GM21529 (cell line): Measurements from ENCODE around the gene TRAPPC5.

ENCODE experiments used
- ATAC-seq: cut with Tn5 transposase; IDR thresholded peaks from one replicate; pipeline ENCODE4 v1.9.1; 2021; ENCODE audit not compliant: unreplicated experiment

The TRAPPC5 gene

GRCh38 chr19:7699003-7699402 is 18.4 kb downstream of the TRAPPC5 start:
- ATAC-seq, result no peak

GRCh38 chr19:7699417-7700401 is 19.1 kb downstream of the TRAPPC5 start:
- no peak for ATAC-seq

DNA sequence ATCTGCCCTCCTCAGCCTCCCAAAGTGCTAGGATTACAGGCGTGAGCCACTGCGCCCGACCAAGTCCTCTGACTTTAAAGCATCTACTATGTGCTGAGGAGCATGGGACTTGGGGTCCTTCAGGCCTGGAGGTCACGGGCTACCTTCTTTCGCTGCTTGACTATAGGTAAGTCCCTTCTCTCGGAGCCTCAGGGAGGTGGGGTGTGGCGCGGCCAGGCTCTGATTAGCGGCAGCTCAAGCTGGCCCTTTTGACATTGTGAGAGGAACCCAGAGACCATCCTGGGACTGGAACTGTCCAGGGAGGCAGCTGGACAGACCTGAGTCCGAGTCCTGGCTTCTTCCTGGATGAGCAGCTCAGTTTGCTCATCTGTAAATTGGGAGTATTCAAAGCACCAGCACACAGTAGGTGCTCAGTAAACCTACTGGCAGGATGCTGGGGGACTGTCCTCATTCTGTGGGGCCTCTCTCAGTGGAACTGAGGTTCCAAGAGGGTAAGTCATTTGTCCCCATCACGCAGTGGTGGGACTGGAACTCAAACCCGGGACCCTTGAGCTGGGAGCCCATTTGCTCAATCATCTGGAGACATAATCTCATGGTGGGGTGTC is 20.5 kb downstream of the TRAPPC5 start:
- ATAC-seq, result no peak

- peak; percentile 47 for ATAC-seq
Measured at GRCh38 chr19:7701654-7702457, 21.2 kb downstream of the TRAPPC5 start, which contains the start of gene FCER2. Gene FCER2 (minus strand): TSS chr19:7702131. CDS start chr19:7699760, 2,371 bp downstream.

DNA sequence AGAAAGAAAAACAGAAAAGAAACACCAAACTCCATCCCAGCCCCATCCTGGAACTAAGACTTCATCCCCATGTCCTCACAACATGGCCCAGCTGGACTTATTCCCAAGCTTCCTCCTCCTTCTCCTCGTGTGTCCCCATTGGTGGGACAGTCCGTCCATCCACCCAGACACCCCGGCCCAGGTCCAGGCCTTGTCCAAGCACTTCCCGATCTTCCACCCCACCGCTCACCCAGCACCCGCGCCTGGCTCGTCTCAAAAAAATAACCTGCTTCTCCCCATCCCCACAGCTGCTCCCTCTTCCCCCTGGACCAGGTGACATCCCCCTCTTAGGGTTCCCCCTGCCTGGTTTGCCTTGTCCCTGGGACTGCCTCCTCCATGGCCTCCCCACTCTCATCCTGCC is 22.7 kb downstream of the TRAPPC5 start:
- no peak for ATAC-seq

- ATAC-seq, result no peak
Measured at GRCh38 chr19:7704280-7705060, 23.8 kb downstream of the TRAPPC5 start.

DNA sequence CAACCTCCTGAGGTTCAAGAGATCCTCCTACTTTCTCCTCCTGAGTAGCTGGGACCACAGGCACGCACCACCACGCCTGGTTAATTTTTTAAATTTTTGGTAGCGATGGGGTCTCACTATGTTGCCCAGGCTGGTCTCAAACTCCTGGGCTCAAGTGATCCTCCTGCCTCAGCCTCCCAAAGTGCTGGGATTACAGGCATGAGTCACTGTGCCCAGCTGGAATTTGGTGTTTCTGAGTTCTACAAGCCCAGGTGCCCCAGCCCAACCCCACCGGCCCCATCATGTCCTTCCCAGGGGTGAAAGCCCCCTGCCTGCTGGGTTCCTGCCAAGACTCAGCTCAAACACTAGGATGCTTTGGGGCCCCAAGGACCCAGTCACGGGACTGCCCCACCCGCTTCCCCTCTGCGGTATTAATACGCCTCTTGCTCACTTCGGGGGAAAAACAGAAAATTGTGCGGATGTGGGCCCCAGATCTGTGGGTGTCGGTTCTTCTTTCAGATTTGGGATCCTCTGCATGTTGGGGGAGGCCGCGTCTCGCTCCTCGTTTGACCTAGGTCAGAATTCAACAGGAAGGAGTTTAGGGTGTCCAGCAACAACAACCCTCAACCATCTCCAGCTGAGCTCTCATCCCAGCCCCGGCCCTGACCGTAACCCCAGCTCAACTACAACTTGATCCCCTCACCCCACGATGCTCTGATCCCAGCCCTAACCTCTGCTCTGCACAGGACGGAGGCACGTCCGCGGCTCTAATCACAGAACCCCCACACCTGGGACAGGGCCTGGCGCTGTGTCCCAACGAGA is 25.0 kb downstream of the TRAPPC5 start:
- ATAC-seq, result peak; percentile 44

DNA sequence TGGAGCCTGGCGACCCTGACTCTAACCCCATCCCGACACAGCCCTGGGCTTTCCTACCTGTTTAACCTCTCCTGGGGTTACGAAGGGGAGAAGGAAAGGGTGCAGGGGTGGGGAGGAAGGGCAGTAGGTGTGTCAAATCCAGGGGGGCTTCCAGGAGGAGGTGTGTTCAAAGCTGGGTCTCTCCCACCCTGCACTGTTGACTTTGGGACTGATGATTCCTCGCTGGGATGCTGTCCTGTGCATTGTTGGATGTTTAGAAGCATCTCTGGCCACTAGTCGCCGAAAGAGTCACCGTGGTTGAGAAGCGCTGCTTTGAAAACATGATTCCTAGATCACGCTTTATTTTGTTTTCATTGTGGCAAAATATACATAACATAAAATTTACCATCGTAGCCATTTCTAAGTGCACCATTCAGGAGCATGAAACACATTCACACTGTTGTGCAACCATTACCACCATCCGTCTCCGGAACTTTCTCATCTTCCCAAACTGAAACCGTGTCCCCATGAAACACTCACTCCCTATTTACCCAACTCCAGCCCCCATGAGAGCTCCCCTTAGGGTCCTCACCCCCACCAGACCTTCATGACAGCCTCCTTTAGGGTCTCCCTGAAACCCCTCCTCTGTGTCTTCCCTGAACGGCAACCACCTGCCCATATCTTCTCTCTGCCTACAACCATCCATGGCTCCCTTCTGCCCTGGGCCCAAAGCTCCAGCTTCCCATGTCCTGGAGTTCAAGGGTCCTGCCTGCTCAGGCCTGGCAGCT is 25.7 kb downstream of the TRAPPC5 start:
- ATAC-seq, result no peak

DNA sequence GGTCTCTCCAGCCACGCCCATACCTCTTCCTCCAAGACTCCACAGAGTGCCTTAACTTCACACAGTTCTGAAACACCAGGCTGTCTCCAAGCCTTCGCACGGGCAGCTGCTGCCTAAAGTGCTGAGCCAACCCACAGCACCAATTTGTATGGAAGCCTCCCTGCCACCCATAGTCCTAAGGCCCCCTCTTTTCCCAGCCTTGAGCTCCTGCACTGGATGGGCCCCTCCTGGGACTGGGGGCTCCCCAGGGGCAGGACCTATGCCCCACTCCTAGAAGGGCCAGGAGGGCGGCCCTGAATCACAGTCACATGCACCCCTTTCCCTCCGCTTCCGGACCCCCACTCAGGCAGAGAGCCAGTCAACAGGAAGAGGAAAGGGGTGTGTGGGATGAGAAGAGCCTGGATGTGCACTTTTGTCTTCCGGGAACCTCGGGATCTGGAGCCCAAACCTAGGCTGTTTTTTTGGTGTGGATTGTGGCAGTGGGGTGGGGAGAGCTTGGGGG is 26.4 kb downstream of the TRAPPC5 start:
- no peak for ATAC-seq

GRCh38 chr19:7709932-7710460 is 29.4 kb downstream of the TRAPPC5 start:
- ATAC-seq, result no peak

DNA sequence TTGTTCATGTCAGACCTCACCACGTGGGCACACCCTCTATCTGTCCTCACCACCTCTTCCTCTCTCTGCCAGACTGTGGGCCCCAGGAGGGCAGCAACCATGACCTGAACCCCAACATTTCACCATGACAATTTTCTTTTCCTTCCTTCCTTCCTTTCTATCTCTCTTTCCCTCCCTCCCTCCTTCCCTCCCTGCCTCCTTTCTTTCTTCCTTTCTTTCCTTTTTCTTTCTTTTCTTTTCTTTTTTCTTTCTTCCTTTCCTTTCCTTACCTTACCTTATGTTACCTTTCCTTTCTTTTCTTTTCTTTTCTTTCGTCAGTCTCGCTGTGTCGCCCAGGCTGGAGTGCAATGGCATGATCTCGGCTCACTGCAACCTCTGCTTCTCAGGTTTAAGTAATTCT is 30.0 kb downstream of the TRAPPC5 start:
- ATAC-seq, result no peak

DNA sequence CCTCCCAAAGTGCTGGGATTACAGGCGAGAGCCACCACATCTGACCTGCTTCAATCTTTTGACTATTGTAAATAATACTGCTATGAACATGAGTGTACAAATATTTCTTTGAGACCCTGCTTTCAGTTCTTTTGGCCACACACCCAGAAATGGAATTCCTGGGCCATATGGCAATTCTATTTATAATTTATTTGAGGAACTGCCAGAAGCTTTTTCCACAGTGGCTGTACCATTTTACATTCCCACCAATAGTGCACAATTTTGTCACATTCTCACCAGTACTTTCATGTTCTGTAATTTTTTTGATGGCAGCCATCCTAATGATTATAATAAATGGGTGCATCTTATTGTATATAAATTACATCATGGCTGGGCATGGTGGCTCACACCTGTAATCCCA is 35.0 kb downstream of the TRAPPC5 start:
- no peak for ATAC-seq

GRCh38 chr19:7716762-7717161 is 36.1 kb downstream of the TRAPPC5 start:
- ATAC-seq, result no peak

DNA sequence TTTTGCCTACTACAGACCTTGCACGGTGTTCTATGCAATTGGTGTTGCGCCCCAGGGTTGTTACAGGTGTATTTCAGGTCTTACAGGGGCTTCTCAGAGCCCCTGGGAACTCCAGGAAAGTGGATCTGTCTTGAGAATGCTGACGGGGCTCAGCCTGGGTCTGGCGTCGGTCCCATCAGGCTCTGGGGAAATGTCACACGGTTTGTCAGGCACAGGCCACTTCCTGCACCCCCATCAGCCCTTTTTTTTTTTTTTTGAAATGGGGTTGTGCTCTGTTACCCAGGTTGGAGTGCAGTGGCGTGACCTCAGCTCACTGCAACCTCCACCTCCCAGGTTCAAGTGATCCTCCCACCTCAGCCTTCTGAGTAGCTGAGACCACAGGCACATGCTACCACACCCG is 38.0 kb downstream of the TRAPPC5 start:
- no peak for ATAC-seq

DNA sequence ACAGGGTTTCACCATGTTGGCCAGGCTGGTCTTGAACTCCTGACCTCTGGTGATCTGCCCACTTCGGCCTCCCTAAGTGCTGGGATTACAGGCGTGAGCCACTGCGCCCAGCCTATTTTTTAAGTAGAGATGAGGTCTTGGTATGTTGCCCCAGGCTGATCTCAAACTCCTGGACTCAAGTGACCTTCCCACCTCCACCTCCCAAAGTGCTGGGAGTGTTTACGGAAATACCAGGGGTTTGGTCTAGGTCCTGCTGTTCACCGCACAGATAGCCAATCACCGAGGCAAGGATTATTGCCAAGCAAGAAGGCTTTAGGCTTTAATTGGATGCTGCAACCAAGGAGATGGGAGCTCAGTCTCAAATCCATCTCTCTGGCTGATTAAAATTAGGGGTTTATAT is 39.7 kb downstream of the TRAPPC5 start:
- ATAC-seq, result no peak

GRCh38 chr19:7722231-7722651 is 41.6 kb downstream of the TRAPPC5 start:
- ATAC-seq, result peak; percentile 51

- ATAC-seq, result no peak
Measured at GRCh38 chr19:7725791-7726190, 45.2 kb downstream of the TRAPPC5 start.

GRCh38 chr19:7729211-7729610 is 48.6 kb downstream of the TRAPPC5 start:
- no peak for ATAC-seq
